H9 (cell line): ENCODE results near the gene CEBPG. TPM values are rescaled to one million over a fixed set of nuclear protein-coding genes. Genes with fewer than 3 reads are reported as not detected.

Source experiments
- DNase-seq: peaks from one replicate; pipeline ENCODE4 v3.0.0-alpha.2; 2017
- H2AFZ ChIP-seq: one replicate; pipeline ENCODE4 v1.6.1; 2013; ENCODE audit warnings: mild to moderate bottlenecking, low read length, control low read depth, moderate library complexity
- H2AK5ac ChIP-seq: 2 replicates; pipeline ENCODE4 v1.6.1; 2013; ENCODE audit warnings: low read length, control low read depth, mixed read lengths; ENCODE audit not compliant: insufficient read length
- H2BK120ac ChIP-seq: one replicate; pipeline ENCODE4 v1.6.1; 2013; ENCODE audit warnings: low read depth, mild to moderate bottlenecking, low read length, control low read depth, inconsistent platforms; ENCODE audit not compliant: poor library complexity, severe bottlenecking
- H2BK12ac ChIP-seq: 2 replicates; pipeline ENCODE4 v1.6.1; 2013; ENCODE audit warnings: low read length, control low read depth, mixed read lengths, low read depth; ENCODE audit not compliant: insufficient read length
- H2BK15ac ChIP-seq: 2 replicates; pipeline ENCODE4 v1.6.1; 2013; ENCODE audit warnings: low read depth, low read length, control low read depth
- H2BK20ac ChIP-seq: one replicate; pipeline ENCODE4 v1.6.1; 2013; ENCODE audit warnings: low read depth, mild to moderate bottlenecking, low read length, control low read depth, inconsistent platforms; ENCODE audit not compliant: poor library complexity, severe bottlenecking
- H2BK5ac ChIP-seq: 2 replicates; pipeline ENCODE4 v1.6.1; 2013; ENCODE audit warnings: low read length, control low read depth, mixed read lengths; ENCODE audit not compliant: insufficient read length
- H3K14ac ChIP-seq: 2 replicates; pipeline ENCODE4 v1.6.1; 2013; ENCODE audit warnings: low read length, control low read depth; ENCODE audit not compliant: insufficient read depth
- H3K18ac ChIP-seq: 2 replicates; pipeline ENCODE4 v1.6.1; 2013; ENCODE audit warnings: low read depth, mild to moderate bottlenecking, mixed read lengths, low read length, control low read depth; ENCODE audit not compliant: insufficient read length
- H3K23ac ChIP-seq: 2 replicates; pipeline ENCODE4 v1.6.1; 2013; ENCODE audit warnings: low read length, control low read depth, mixed read lengths, low read depth; ENCODE audit not compliant: insufficient read length
- H3K23me2 ChIP-seq: 2 replicates; pipeline ENCODE4 v1.6.1; 2013; ENCODE audit warnings: low read depth, mild to moderate bottlenecking, mixed read lengths, low read length, control low read depth; ENCODE audit not compliant: insufficient read length, poor library complexity, severe bottlenecking
- H3K27ac ChIP-seq: 2 replicates; pipeline ENCODE4 v1.5.1; 2013; ENCODE audit warnings: low read length, control low read depth, mixed read lengths, low read depth; ENCODE audit not compliant: insufficient read length
- H3K27me3 ChIP-seq: 2 replicates; pipeline ENCODE4 v1.6.1; 2013; ENCODE audit warnings: low read length, control low read depth, inconsistent platforms; ENCODE audit not compliant: insufficient read depth
- H3K4ac ChIP-seq: 2 replicates; pipeline ENCODE4 v1.6.1; 2013; ENCODE audit warnings: low read depth, mild to moderate bottlenecking, control low read depth, inconsistent platforms, low read length, moderate library complexity
- H3K4me1 ChIP-seq: 2 replicates; pipeline ENCODE4 v1.6.1; 2013; ENCODE audit warnings: low read length, control low read depth, inconsistent platforms; ENCODE audit not compliant: insufficient read depth
- H3K4me2 ChIP-seq: 2 replicates; pipeline ENCODE4 v1.6.1; 2013; ENCODE audit warnings: low read length, control low read depth, mixed read lengths; ENCODE audit not compliant: insufficient read length, insufficient read depth
- H3K56ac ChIP-seq: 2 replicates; pipeline ENCODE4 v1.6.1; 2013; ENCODE audit warnings: low read depth, mild to moderate bottlenecking, mixed read lengths, low read length, control low read depth; ENCODE audit not compliant: insufficient read length
- H3K79me1 ChIP-seq: 2 replicates; pipeline ENCODE4 v1.6.1; 2013; ENCODE audit warnings: low read depth, mild to moderate bottlenecking, moderate library complexity, low read length, control low read depth, inconsistent platforms; ENCODE audit not compliant: insufficient read depth, poor library complexity, severe bottlenecking
- H3K79me2 ChIP-seq: 2 replicates; pipeline ENCODE4 v1.6.1; 2013; ENCODE audit warnings: low read length, control low read depth, inconsistent platforms; ENCODE audit not compliant: insufficient read depth
- H3K9ac ChIP-seq: 2 replicates; pipeline ENCODE4 v1.6.1; 2013; ENCODE audit warnings: low read length, control low read depth, mixed read lengths; ENCODE audit not compliant: insufficient read length; ENCODE audit errors: extremely low read depth
- H3K9me3 ChIP-seq: one replicate; pipeline ENCODE4 v1.6.1; 2013; ENCODE audit warnings: low read depth, low read length, inconsistent platforms; ENCODE audit not compliant: control insufficient read depth
- H3T11ph ChIP-seq: one replicate; pipeline ENCODE4 v1.6.1; 2013; ENCODE audit warnings: mild to moderate bottlenecking, low read length, control low read depth, inconsistent platforms
- H4K20me1 ChIP-seq: one replicate; pipeline ENCODE4 v1.6.1; 2013; ENCODE audit not compliant: control insufficient read depth, insufficient read length, insufficient read depth
- H4K5ac ChIP-seq: 2 replicates; pipeline ENCODE4 v1.6.1; 2013; ENCODE audit warnings: low read depth, mild to moderate bottlenecking, mixed read lengths, low read length, control low read depth; ENCODE audit not compliant: insufficient read length
- H4K8ac ChIP-seq: replicated peaks from 2 replicates; pipeline ENCODE4 v1.6.1; 2013; ENCODE audit warnings: low read length, control low read depth, mixed read lengths, low read depth; ENCODE audit not compliant: insufficient read length
- H4K91ac ChIP-seq: 2 replicates; pipeline ENCODE4 v1.6.1; 2013; ENCODE audit warnings: low read depth, mild to moderate bottlenecking, moderate library complexity, mixed read lengths, low read length, control low read depth; ENCODE audit not compliant: insufficient read length
- H3K27ac Mint-ChIP-seq, 3 experiments: 2 replicates in 2 of 3; 3 replicates in 1 of 3; pipeline ENCODE4 v1.8.0; 2020 to 2021; ENCODE audit warnings: mixed read lengths in 3 of 3, mild to moderate bottlenecking in 1 of 3, moderate library complexity in 1 of 3
- H3K27me3 Mint-ChIP-seq: 2 replicates; pipeline ENCODE4 v1.8.0; 2021; ENCODE audit warnings: low read depth, mild to moderate bottlenecking, moderate library complexity, mixed read lengths
- H3K36me3 Mint-ChIP-seq, 3 experiments: 2 replicates in 2 of 3; 3 replicates in 1 of 3; pipeline ENCODE4 v1.8.0; 2020 to 2021; ENCODE audit warnings: low read depth in 3 of 3, mixed read lengths in 3 of 3; ENCODE audit not compliant: insufficient read depth in 1 of 3
- H3K4me1 Mint-ChIP-seq, 2 experiments: 2 replicates each; pipeline ENCODE4 v1.8.0; 2020; ENCODE audit warnings: mixed read lengths in 2 of 2
- H3K4me3 Mint-ChIP-seq, 2 experiments: 2 replicates in 1 of 2; 3 replicates in 1 of 2; pipeline ENCODE4 v1.8.0; 2020 to 2021; ENCODE audit warnings: mild to moderate bottlenecking in 2 of 2, mixed read lengths in 2 of 2, moderate library complexity in 1 of 2
- H3K9me3 Mint-ChIP-seq, 2 experiments: 2 replicates in 1 of 2; 3 replicates in 1 of 2; pipeline ENCODE4 v1.8.0; 2020; ENCODE audit warnings: mild to moderate bottlenecking in 2 of 2, mixed read lengths in 2 of 2, moderate library complexity in 1 of 2
- WGBS: extraction: QIAGEN DNeasy Blood & Tissue Kit; methylation state at CpG from one replicate; pipeline ENCODE4 v1.1.7; 2013; ENCODE audit warnings: missing lambda C conversion rate, low lambda C conversion rate, mixed read lengths; ENCODE audit not compliant: insufficient read length; ENCODE audit errors: extremely low coverage; 5-methylcytosine and 5-hydroxymethylcytosine counted together
- total RNA-seq: library from RNA; stranded (reverse); gene quantifications from 2 replicates; pipeline ENCODE4 v1.2.1, GENCODE V29; 2021
- TF ChIP-seq, protein P1 (sequence below): fragments of 200-600 bp; sonication (generic); conservative IDR thresholded peaks from 3 replicates; pipeline ENCODE4 v1.8.0; 2021; ENCODE audit warnings: antibody characterized with exemption, mild to moderate bottlenecking

Gene CEBPG
- total RNA-seq, 1 experiment from 2014 or later: 33.7 TPM

DNA sequence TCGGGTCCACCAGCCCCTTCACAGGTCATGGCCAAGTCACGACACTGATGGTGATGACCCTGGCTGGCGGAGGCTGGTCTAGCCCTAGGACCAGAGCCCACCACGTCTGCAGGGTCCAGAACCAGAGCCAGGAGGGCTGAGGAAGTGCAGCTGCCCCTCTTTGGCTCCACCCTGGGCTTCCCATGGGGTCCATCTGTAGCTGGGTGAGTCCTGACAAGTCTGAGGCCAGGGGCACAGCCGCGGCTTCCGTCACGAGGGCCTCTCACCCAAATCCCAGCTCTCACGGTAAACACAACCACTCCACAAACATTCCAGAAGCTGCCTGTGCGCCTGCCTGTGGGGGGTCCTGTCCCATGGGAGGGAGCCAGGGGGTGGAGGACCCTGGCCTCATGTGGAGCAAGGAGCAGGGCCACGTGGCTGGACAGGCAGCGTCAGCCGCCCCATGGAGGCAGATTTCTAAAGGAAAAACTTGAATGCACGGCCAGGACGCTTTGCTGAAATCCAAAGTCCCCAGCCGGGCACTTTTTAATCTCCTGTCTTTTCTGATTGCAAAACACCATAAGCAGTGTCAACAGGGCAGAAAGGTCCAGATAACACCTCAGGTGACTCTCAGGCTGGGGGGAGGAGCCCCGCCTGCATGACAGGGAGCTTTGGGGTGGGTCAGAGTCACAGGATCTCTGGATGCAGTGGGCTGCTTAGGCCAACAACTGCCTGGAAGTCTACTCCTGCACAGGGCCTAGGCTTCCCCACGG is 29.9 kb downstream of the CEBPG start:
- H3K14ac ChIP-seq: no peak overlapping the region; the same call in 1 of the 2 replicates
- H3K27ac Mint-ChIP-seq: no peak overlapping the region; a peak in 1 of 7 replicates
- no peak overlapping the region for H2AK5ac ChIP-seq
- no peak overlapping the region for H4K8ac ChIP-seq
- no peak overlapping the region for H2BK12ac ChIP-seq
- H3K4me3 Mint-ChIP-seq: no peak overlapping the region
- H4K5ac ChIP-seq: no peak overlapping the region
- H3K4ac ChIP-seq: no peak overlapping the region
- H3K27me3 ChIP-seq: no peaks in the 10 kb centered on the region
- H3K9ac ChIP-seq: no peak overlapping the region
- H2BK20ac ChIP-seq: no peak overlapping the region
- TF ChIP-seq, protein P1, sequence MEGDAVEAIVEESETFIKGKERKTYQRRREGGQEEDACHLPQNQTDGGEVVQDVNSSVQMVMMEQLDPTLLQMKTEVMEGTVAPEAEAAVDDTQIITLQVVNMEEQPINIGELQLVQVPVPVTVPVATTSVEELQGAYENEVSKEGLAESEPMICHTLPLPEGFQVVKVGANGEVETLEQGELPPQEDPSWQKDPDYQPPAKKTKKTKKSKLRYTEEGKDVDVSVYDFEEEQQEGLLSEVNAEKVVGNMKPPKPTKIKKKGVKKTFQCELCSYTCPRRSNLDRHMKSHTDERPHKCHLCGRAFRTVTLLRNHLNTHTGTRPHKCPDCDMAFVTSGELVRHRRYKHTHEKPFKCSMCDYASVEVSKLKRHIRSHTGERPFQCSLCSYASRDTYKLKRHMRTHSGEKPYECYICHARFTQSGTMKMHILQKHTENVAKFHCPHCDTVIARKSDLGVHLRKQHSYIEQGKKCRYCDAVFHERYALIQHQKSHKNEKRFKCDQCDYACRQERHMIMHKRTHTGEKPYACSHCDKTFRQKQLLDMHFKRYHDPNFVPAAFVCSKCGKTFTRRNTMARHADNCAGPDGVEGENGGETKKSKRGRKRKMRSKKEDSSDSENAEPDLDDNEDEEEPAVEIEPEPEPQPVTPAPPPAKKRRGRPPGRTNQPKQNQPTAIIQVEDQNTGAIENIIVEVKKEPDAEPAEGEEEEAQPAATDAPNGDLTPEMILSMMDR: no peak
- no peaks in the 10 kb centered on the region for H3K9me3 ChIP-seq
- no peak overlapping the region for H4K91ac ChIP-seq
- no peak overlapping the region for H2AFZ ChIP-seq
- no peak overlapping the region for H3K27ac ChIP-seq
- H3K36me3 Mint-ChIP-seq: no peaks in the 10 kb centered on the region; a peak in 1 of 7 replicates
- no peaks in the 10 kb centered on the region for H4K20me1 ChIP-seq
- H3K18ac ChIP-seq: no peak overlapping the region
- DNase-seq: no peak
- no peaks in the 10 kb centered on the region for H3K23me2 ChIP-seq
- no peak overlapping the region for H3K56ac ChIP-seq
- no peak overlapping the region for H3K23ac ChIP-seq
- H3K4me1 Mint-ChIP-seq: peaks cover 6 to 11% of the 10 kb centered on the region in 2 experiments
- H3K27me3 Mint-ChIP-seq: no peaks in the 10 kb centered on the region
- no peak overlapping the region for H3T11ph ChIP-seq
- H2BK15ac ChIP-seq: no peak overlapping the region
- H3K4me1 ChIP-seq: no peaks in the 10 kb centered on the region
- no peak overlapping the region for H2BK5ac ChIP-seq
- H3K79me1 ChIP-seq: no peaks in the 10 kb centered on the region
- no peak overlapping the region for H2BK120ac ChIP-seq
- WGBS: no CpG with 5 or more reads among the region's 18 CpGs
- no peaks in the 10 kb centered on the region for H3K79me2 ChIP-seq
- no peaks in the 10 kb centered on the region for H3K9me3 Mint-ChIP-seq
- H3K4me2 ChIP-seq: no peak overlapping the region
